HFFc6 (cell line): Measurements from ENCODE around the gene MRS2. TPM values are rescaled to one million over a fixed set of nuclear protein-coding genes. Genes with fewer than 3 reads are reported as not detected.

Experiments used
- DNase-seq: peaks from one replicate; pipeline ENCODE4 v3.0.0-alpha.2; 2018
- H3K27ac Mint-ChIP-seq: 2 replicates; pipeline ENCODE4 v1.8.0; 2020; ENCODE audit warnings: mild to moderate bottlenecking, mixed read lengths
- H3K27me3 Mint-ChIP-seq: 2 replicates; pipeline ENCODE4 v1.8.0; 2021; ENCODE audit warnings: mild to moderate bottlenecking, moderate library complexity, mixed read lengths; ENCODE audit not compliant: insufficient read depth
- H3K36me3 Mint-ChIP-seq: 2 replicates; pipeline ENCODE4 v1.8.0; 2021; ENCODE audit warnings: low read depth, mixed read lengths
- H3K4me1 Mint-ChIP-seq: 2 replicates; pipeline ENCODE4 v1.8.0; 2020; ENCODE audit warnings: low read depth, mixed read lengths
- H3K4me3 Mint-ChIP-seq: 2 replicates; pipeline ENCODE4 v1.8.0; 2020; ENCODE audit warnings: mild to moderate bottlenecking, moderate library complexity, mixed read lengths
- H3K9me3 Mint-ChIP-seq: 2 replicates; pipeline ENCODE4 v1.8.0; 2020; ENCODE audit warnings: mild to moderate bottlenecking, mixed read lengths
- CTCF ChIP-seq: fragments of 200-600 bp; sonication (generic); IDR thresholded peaks from 2 replicates; pipeline ENCODE4 v1.5.0; 2021; ENCODE audit warnings: antibody characterized with exemption, mild to moderate bottlenecking
- total RNA-seq, 6 experiments: library from RNA; stranded (reverse); fragmentation: NEBNext Ultra II Directional; extraction: Animal tissue kit (Norgen Biotek cat#: 25700); gene quantifications; 2 replicates in 1 of 6; 3 replicates in 5 of 6; pipeline ENCODE4 v1.2.3, GENCODE V29; 2021

The MRS2 gene
- total RNA-seq, 6 experiments from 2014 or later, result 14.7 to 21.1 (median 16.9) TPM

- Mint-ChIP-seq H3K4me1 (peaks cover 36% of the 10 kb centered on the region), H3K4me3 (no peak overlapping the region), H3K9me3 (no peaks in the 10 kb centered on the region), H3K27ac (no peak overlapping the region), H3K27me3 (no peaks in the 10 kb centered on the region), H3K36me3 (no peaks in the 10 kb centered on the region)
- peak; percentile 33 for DNase-seq
- TF ChIP-seq CTCF, result peak; percentile 89
These were observed 28.3 kb downstream of the MRS2 start for GRCh38 chr6:24431045-24431451.

- no peak overlapping the region for H3K27ac Mint-ChIP-seq
- H3K4me3 Mint-ChIP-seq, result no peak overlapping the region
- H3K4me1 Mint-ChIP-seq, result peaks cover 30% of the 10 kb centered on the region
- DNase-seq, result no peak
- no peak for TF ChIP-seq CTCF
- no peaks in the 10 kb centered on the region for H3K36me3 Mint-ChIP-seq
- H3K27me3 Mint-ChIP-seq, result peaks cover 5% of the 10 kb centered on the region; the same call in 1 of the 2 replicates
- H3K9me3 Mint-ChIP-seq, result no peaks in the 10 kb centered on the region
These were observed 29.9 kb downstream of the MRS2 start for GRCh38 chr6:24432611-24433010.

GRCh38 chr6:24436979-24437378, 34.2 kb downstream of the MRS2 start:
- no peaks in the 10 kb centered on the region for H3K36me3 Mint-ChIP-seq
- H3K27ac Mint-ChIP-seq, result no peak overlapping the region
- TF ChIP-seq CTCF, result no peak

GRCh38 chr6:24439858-24440539, 37.3 kb downstream of the MRS2 start:
- H3K9me3 Mint-ChIP-seq, result no peaks in the 10 kb centered on the region
- DNase-seq, result no peak
- H3K27ac Mint-ChIP-seq, result no peak overlapping the region
- no peak for TF ChIP-seq CTCF
- H3K4me3 Mint-ChIP-seq, result no peak overlapping the region
- H3K27me3 Mint-ChIP-seq, result peaks cover 9% of the 10 kb centered on the region
- H3K36me3 Mint-ChIP-seq, result no peaks in the 10 kb centered on the region
- peaks cover 11% of the 10 kb centered on the region for H3K4me1 Mint-ChIP-seq

More at GRCh38 chr6:24436979-24437378, 34.2 kb downstream of the MRS2 start:
- Mint-ChIP-seq H3K4me3 (no peak overlapping the region), H3K9me3 (no peaks in the 10 kb centered on the region), H3K4me1 (no peaks in the 10 kb centered on the region), H3K27me3 (peaks cover 9% of the 10 kb centered on the region)
- DNase-seq, result no peak

- TF ChIP-seq CTCF, result no peak
- no peak for DNase-seq
- no peaks in the 10 kb centered on the region for H3K9me3 Mint-ChIP-seq
These were observed 38.3 kb downstream of the MRS2 start for GRCh38 chr6:24440897-24441598.

More at GRCh38 chr6:24440897-24441598, 38.3 kb downstream of the MRS2 start:
- H3K27ac Mint-ChIP-seq, result no peak overlapping the region
- H3K36me3 Mint-ChIP-seq, result no peaks in the 10 kb centered on the region
- H3K4me3 Mint-ChIP-seq, result no peak overlapping the region
- peaks cover 11% of the 10 kb centered on the region for H3K4me1 Mint-ChIP-seq
- peaks cover 9% of the 10 kb centered on the region for H3K27me3 Mint-ChIP-seq
